Vagina (tissue), 2 donors: ENCODE results near the gene VPS41. TPM values are rescaled to one million over a fixed set of nuclear protein-coding genes. Genes with fewer than 3 reads are reported as not detected.

Source experiments
- DNase-seq, 2 donors: peaks; one replicate each; pipeline ENCODE4 v3.0.0-alpha.2; 2017; ENCODE audit errors: extremely low spot score in 2 of 2
- H3K27ac ChIP-seq: fragments of 200-600 bp; sonication (generic); one replicate; pipeline ENCODE4 v1.5.1; 2019
- H3K27me3 ChIP-seq: fragments of 200-600 bp; sonication (generic); one replicate; pipeline ENCODE4 v1.5.1; 2019
- H3K36me3 ChIP-seq, 2 donors: fragments of 200-600 bp; sonication (generic); one replicate each; pipeline ENCODE4 v1.5.1; 2017 to 2019
- H3K4me1 ChIP-seq: fragments of 200-600 bp; sonication (generic); one replicate; pipeline ENCODE4 v1.5.1; 2019
- H3K4me3 ChIP-seq, 2 donors: fragments of 200-600 bp; sonication (generic); 1 replicate in 1 of 2; 2 replicates in 1 of 2; pipeline ENCODE4 v1.5.1; 2016 to 2019
- H3K9me3 ChIP-seq: fragments of 200-600 bp; sonication (generic); one replicate; pipeline ENCODE4 v1.5.1; 2019
- POLR2A ChIP-seq, 2 donors: fragments of 450-650 bp; IDR thresholded peaks; one replicate each; pipeline ENCODE4 v1.6.1; 2017; ENCODE audit warnings: antibody characterized with exemption in 2 of 2, mild to moderate bottlenecking in 2 of 2, moderate library complexity in 2 of 2
- POLR2AphosphoS5 ChIP-seq, 2 donors: sonication (generic); formaldehyde crosslinking; IDR thresholded peaks; one replicate each; pipeline ENCODE4 v1.9.0; 2017; ENCODE audit warnings: antibody characterized with exemption in 2 of 2, mild to moderate bottlenecking in 2 of 2, low read depth in 1 of 2; ENCODE audit not compliant: insufficient read depth in 1 of 2
- intact Hi-C: fragments of 100-400 bp; cut with DNase I; formaldehyde crosslinking; loops from one replicate; pipeline ENCODE4 v1.15.1; 2023
- total RNA-seq: library from RNA; depleted of rRNA; stranded (reverse); fragments of >200 nt; gene quantifications from one replicate; pipeline ENCODE4 v1.2.3, GENCODE V29; 2016
- TF ChIP-seq, protein P1 (sequence below), 3 experiments: fragments of 450-650 bp in 2 of 3; fragments of 200-600 bp in 1 of 3; sonication (generic) in 1 of 3; IDR thresholded peaks; one replicate each; pipeline ENCODE4 v1.5.1; 2017 to 2019; ENCODE audit warnings: antibody characterized with exemption in 3 of 3, mild to moderate bottlenecking in 2 of 3, moderate library complexity in 2 of 3

VPS41 gene
- total RNA-seq, 1 donor from 2014 or later = 46.7 TPM

DNA sequence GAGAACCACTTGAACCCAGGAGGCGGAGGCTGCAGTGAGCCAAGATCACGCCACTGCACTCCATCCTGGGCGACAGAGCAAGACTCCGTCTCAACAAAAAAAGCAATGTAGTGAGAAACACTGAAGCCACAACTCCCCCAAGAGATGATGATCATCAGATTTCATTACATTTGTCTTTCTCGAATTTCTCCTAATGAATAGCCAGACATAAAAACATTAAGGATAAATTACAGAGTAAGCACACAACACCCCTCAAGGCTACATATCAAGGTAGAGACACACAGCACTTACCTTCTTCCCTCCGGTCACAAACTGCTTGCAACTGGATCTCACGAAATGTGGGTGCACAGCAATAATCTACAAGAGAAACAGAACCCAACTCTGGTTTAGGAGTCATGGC is 91.5 kb downstream of the VPS41 start:
- Histone ChIP-seq H3K36me3 (peaks cover 0 to 11% of the 10 kb centered on the region in 2 donors), H3K4me3 (no peak overlapping the region), H3K4me1 (no peaks in the 10 kb centered on the region), H3K27me3 (no peaks in the 10 kb centered on the region), H3K9me3 (no peaks in the 10 kb centered on the region), H3K27ac (no peak overlapping the region)
- no peak for DNase-seq
- TF ChIP-seq POLR2A (IDR thresholded peaks at IDR 0.05) (no peak), POLR2AphosphoS5 (IDR thresholded peaks at IDR 0.05; ENCODE audit: insufficient read depth in 1 of 2, low read depth in 1 of 2) (no peak)
- TF ChIP-seq, protein P1, sequence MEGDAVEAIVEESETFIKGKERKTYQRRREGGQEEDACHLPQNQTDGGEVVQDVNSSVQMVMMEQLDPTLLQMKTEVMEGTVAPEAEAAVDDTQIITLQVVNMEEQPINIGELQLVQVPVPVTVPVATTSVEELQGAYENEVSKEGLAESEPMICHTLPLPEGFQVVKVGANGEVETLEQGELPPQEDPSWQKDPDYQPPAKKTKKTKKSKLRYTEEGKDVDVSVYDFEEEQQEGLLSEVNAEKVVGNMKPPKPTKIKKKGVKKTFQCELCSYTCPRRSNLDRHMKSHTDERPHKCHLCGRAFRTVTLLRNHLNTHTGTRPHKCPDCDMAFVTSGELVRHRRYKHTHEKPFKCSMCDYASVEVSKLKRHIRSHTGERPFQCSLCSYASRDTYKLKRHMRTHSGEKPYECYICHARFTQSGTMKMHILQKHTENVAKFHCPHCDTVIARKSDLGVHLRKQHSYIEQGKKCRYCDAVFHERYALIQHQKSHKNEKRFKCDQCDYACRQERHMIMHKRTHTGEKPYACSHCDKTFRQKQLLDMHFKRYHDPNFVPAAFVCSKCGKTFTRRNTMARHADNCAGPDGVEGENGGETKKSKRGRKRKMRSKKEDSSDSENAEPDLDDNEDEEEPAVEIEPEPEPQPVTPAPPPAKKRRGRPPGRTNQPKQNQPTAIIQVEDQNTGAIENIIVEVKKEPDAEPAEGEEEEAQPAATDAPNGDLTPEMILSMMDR (IDR thresholded peaks at IDR 0.05) = no peak
- intact Hi-C loops = no loop called here

DNA sequence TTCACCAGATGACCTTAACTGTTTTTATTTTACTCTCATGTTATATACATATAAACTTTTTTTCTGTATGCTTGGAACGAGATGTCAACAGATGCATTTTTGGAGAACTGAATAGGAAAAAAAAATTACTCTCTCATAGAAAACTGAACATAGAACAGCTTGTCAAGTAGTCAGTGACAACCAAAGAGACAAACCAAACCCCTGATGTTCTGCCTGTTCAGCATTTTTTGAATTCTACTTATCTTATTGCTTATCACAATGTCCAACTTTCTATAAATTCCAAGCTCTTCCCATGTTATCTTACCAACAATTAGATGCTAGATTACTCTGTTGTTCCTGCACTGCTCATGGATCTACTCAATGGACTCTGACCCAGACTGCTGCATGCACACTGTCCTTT is 95.2 kb downstream of the VPS41 start:
- H3K4me1 ChIP-seq = no peaks in the 10 kb centered on the region
- H3K9me3 ChIP-seq = no peaks in the 10 kb centered on the region
- H3K36me3 ChIP-seq = peaks cover 0 to 11% of the 10 kb centered on the region in 2 donors
- no peaks in the 10 kb centered on the region for H3K27me3 ChIP-seq
- no peak overlapping the region for H3K4me3 ChIP-seq
- intact Hi-C loops = no loop called here
- H3K27ac ChIP-seq = no peak overlapping the region
- DNase-seq = no peak
- TF ChIP-seq, protein P1 (IDR thresholded peaks at IDR 0.05) = no peak
- TF ChIP-seq POLR2A (IDR thresholded peaks at IDR 0.05) (no peak), POLR2AphosphoS5 (IDR thresholded peaks at IDR 0.05; ENCODE audit: insufficient read depth in 1 of 2, low read depth in 1 of 2) (no peak)

DNA sequence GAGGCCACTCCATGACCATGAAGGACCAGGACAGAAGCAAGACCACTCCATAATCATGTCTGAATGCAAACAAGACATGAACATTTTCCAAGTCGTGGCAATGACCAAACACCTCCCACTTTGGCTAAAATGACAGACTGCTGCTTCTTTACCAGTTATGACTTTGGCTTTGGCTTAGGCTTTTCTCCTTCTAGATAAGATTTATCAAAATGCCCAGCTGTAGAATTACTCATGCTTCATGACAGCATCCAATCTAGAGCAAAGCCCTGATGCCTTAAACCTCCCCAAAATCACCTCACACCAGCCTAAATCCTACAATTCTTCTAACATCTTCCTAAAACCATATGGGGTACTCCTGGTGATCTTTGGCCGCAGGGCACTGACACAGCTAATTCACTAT is 102.1 kb downstream of the VPS41 start:
- intact Hi-C loops = no loop called here
- H3K9me3 ChIP-seq = no peaks in the 10 kb centered on the region
- no peaks in the 10 kb centered on the region for H3K27me3 ChIP-seq
- H3K27ac ChIP-seq = no peak overlapping the region
- H3K4me1 ChIP-seq = no peaks in the 10 kb centered on the region
- H3K36me3 ChIP-seq = no peaks in the 10 kb centered on the region
- no peak for DNase-seq
- H3K4me3 ChIP-seq = no peak overlapping the region
- TF ChIP-seq POLR2AphosphoS5 (IDR thresholded peaks at IDR 0.05; ENCODE audit: insufficient read depth in 1 of 2, low read depth in 1 of 2) (no peak), POLR2A (IDR thresholded peaks at IDR 0.05) (no peak)
- TF ChIP-seq, protein P1 (IDR thresholded peaks at IDR 0.05) = no peak

DNA sequence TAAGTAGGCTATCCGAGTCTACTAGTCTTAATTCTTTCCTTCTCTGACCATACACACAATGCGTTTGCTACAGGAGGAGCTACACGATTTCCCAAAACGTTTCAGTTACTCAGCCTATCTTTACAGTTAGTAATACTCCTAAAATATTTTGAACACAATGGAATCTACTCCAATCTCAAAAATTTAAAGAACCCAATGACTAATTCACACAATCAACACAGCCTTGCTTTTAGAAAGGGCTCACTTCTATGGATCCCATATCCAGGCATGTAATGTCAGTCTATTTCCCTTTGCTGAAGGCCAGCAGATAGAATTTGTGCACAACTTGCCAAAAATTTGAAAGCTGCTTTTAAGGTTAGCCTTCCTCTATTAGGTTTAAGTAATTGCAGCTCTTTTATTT is 107.2 kb downstream of the VPS41 start:
- H3K27me3 ChIP-seq = no peaks in the 10 kb centered on the region
- H3K9me3 ChIP-seq = no peaks in the 10 kb centered on the region
- H3K4me3 ChIP-seq = no peak overlapping the region
- no peak for DNase-seq
- TF ChIP-seq POLR2AphosphoS5 (IDR thresholded peaks at IDR 0.05; ENCODE audit: insufficient read depth in 1 of 2, low read depth in 1 of 2) (no peak), POLR2A (IDR thresholded peaks at IDR 0.05) (no peak)
- TF ChIP-seq, protein P1 (IDR thresholded peaks at IDR 0.05) = no peak
- H3K27ac ChIP-seq = no peak overlapping the region
- no peaks in the 10 kb centered on the region for H3K36me3 ChIP-seq
- H3K4me1 ChIP-seq = no peaks in the 10 kb centered on the region
- intact Hi-C loops = no loop called here

DNA sequence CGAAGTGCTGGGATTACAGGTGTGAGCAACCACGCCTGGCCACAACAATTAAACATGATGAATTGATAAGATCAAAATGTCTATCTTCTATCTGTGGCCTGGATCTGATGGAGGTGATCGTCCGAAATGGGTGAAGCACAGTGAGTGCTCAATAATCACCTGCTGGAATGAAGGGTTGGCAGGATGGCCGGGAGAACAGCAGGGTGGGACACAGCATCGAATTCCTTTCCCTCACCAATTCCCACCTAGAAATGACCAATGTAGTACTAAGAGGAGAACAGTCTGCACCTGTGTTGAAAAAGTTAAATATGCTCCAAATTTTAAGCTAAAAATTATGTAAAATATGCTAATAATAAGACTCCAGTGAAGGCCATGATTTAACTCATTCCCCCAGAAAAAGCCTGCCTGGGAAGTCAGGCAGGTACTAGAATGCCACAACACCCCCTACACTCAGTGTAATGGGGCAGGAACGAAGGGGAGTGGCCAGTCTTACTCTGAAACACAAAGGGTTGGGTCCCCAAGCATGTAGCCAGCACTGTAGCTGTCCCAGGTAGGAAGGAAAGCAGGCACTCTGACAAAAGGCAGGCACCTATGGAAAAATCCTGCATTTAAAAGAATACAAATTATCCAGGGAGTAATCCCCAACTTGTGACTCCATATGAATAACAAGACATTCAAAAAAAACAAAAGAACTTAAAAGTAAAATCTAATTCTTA is 110.3 kb downstream of the VPS41 start:
- no peaks in the 10 kb centered on the region for H3K9me3 ChIP-seq
- no peak overlapping the region for H3K4me3 ChIP-seq
- DNase-seq = no peak
- no peak overlapping the region for H3K27ac ChIP-seq
- no peaks in the 10 kb centered on the region for H3K4me1 ChIP-seq
- no peaks in the 10 kb centered on the region for H3K27me3 ChIP-seq
- peaks cover 0 to 10% of the 10 kb centered on the region in 2 donors for H3K36me3 ChIP-seq
- intact Hi-C loops = loop anchor here (10.0 kb wide), 1 partner anchor 726 kb away; no protein-coding TSS in a partner anchor
- TF ChIP-seq POLR2AphosphoS5 (IDR thresholded peaks at IDR 0.05; ENCODE audit: insufficient read depth in 1 of 2, low read depth in 1 of 2) = no peak
- no peak for TF ChIP-seq POLR2A (IDR thresholded peaks at IDR 0.05)
- TF ChIP-seq, protein P1 (IDR thresholded peaks at IDR 0.05) = no peak
